PC-3 (cell line): Measurements from ENCODE around the gene SPG7.

ENCODE experiments used
- EZH2phosphoT487 ChIP-seq: fragments of 300-600 bp; sonication (generic); IDR thresholded peaks from 2 replicates; pipeline ENCODE4 v1.6.1; 2018; ENCODE audit warnings: mild to moderate bottlenecking, antibody characterized with exemption, low read length, borderline replicate concordance
- TF ChIP-seq, protein P1 (sequence below): fragments of 300-600 bp; sonication (generic); conservative IDR thresholded peaks from 2 replicates; pipeline ENCODE4 v1.5.1; 2017; ENCODE audit warnings: antibody characterized with exemption, low read depth, mild to moderate bottlenecking, low read length

DNA sequence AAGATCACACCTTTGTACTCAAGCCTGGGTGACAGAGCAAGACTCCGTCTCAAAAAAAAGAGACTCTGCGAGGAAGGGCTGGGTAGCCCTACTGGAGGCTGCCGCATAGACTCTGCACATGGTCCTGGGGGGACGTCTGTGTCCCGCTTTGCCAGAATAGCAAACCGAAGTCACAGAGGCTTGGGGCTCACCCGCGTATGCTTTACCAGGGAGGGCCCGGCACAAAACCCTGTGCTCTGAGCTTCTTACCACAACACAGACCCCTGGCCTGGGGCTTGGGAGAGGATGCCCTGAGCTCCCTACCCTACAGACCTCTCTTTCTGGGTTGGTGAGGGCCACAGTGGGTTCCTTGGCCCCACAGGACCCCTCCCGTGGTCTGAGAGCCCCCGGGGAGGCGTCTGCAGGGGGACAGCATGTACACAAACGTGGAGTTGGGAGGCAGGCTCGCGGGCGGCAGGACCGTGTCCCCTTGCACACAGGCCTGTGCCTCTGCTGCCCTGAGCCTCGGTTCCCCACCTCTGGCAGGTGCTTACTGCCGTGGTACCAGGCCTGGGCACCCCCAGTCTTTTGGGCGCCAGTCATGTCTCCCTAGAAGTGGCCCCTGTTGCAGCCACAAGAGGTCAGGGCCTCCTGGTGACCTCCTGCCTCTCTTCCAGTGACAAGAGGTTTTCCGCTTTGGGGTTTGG is 81.2 kb downstream of the SPG7 start:
- TF ChIP-seq, protein P1, sequence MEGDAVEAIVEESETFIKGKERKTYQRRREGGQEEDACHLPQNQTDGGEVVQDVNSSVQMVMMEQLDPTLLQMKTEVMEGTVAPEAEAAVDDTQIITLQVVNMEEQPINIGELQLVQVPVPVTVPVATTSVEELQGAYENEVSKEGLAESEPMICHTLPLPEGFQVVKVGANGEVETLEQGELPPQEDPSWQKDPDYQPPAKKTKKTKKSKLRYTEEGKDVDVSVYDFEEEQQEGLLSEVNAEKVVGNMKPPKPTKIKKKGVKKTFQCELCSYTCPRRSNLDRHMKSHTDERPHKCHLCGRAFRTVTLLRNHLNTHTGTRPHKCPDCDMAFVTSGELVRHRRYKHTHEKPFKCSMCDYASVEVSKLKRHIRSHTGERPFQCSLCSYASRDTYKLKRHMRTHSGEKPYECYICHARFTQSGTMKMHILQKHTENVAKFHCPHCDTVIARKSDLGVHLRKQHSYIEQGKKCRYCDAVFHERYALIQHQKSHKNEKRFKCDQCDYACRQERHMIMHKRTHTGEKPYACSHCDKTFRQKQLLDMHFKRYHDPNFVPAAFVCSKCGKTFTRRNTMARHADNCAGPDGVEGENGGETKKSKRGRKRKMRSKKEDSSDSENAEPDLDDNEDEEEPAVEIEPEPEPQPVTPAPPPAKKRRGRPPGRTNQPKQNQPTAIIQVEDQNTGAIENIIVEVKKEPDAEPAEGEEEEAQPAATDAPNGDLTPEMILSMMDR: no peak
- no peak for TF ChIP-seq EZH2phosphoT487
